Measurements from ENCODE around the gene AKIRIN2.

Gene AKIRIN2

DNA sequence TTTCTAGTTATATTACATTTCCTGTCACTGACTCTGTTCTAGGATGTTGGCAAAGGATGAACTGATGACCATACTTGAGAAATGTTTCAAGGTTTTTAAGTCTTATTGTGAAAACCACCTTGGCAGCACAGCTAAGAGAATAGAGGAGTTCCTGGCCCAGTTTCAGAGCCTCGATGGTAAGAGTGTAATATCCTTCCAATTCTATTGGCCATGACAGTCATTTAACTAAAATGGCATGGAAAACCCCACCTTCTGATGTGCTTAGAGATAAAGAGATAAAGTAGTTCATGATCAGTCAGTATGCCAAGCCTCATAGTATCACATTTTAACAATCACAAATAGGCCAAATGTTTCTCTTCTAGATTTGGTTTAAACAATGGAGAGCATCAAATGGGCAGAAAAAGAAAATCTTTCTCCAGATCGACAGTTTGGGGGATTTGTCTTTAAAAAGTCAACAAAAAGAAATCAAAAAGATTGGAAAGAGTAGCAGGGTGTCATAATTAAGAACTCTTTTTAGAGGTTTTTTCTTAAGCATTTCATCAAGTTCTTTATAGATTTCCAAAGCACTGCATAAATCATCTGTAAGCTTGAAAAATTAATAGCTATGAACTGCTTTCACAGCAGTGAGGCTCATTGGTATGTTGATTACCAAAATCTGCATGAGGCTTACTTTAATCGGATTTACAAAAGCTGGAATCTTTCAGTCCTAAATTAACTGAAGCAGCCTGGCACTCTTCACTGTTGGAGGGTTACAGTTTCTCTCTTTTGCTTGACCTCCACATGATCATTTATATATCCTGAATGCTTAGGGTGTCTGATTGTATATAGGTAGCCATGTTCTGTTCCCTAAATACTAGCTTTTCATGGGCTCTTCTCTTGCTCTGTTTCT lies 48.7 kb downstream of the AKIRIN2 start:
- no peak for DNase-seq

DNA sequence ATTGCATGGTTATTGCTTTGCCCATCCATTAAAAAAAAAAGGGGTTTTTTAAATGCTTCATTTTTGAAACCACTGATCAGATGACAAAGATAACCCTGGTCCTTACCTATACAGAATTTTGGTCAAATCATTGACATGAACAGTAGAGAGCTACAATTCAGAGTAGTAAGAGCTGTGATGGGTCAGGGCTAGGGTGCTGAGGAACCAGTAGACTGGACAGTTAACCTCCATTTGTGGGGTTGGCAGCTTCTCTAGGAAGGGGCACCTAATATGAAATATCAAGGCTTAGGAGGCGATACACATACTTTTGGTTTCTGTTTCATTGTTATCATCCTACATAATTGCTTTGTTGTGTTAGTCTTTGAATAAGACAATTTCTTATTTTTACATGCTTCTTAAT lies 57.0 kb downstream of the AKIRIN2 start:
- no peak for DNase-seq

DNA sequence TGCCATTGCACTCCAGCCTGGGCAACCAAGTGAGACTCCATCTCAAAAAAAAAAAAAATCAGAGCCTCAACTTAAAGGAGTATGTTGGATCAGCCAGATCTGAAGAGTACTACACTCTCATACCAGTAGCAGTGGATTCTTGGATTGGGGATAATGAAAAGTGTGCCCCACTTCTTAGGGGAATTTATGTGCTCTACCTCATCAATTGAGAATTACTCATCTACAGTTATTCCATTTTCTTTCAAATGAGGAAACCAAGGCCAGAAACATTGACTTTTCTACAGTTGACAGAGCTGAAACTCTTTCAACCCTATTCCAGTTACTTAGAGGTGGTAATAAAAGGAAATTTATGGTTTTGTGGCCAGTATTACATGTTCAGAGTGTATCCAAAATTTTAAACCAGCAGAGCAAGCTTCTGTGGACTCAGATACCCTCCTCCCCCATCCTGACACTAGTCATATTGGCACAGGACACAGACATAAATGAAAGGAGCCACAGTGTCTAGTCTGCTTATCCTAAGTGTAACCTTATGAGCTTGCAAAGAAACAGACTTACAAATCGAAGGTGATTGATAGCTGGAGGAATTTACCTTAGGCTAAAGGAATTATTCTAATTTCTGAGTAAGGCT lies 60.9 kb downstream of the AKIRIN2 start:
- no peak for DNase-seq

DNA sequence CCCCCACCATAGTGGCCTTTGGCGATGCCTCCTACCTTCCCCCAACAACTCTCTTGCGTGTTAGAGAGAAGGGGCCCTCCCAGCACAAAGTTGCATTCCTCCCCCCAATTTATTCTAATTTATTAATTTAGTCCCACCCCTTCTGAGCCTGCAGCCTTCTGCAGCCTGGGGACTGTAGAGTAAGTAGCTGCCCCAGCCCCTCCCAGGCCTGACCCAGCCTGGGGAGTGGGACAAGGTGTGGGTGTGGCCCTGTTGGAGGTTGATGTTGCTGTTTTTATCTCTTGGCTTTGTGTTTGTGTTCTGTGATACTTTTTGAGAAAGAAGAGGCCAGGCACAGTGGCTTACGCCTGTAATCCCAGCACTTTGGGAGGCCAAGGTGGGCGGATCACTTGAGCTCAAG lies 62.7 kb downstream of the AKIRIN2 start:
- no peak for DNase-seq

DNA sequence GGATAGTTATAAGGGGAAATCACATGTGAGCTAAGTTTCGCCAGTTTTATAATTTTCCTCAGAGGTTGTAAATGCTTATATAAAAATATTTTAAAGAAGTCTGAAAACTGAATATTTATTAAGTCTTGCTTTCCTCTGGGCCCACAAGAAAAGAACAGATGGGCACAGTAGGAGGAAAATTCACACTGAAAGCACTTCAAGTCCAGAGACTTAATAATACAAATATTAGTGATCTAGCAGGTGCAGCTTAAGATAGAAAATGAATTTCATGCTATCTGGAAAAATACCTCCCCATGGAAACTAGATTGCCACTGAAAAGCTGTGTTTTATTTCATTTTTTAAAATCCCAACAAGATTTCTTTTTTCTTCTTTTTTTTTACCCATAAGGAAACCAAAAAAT lies 64.9 kb downstream of the AKIRIN2 start:
- DNase-seq: no peak

DNA sequence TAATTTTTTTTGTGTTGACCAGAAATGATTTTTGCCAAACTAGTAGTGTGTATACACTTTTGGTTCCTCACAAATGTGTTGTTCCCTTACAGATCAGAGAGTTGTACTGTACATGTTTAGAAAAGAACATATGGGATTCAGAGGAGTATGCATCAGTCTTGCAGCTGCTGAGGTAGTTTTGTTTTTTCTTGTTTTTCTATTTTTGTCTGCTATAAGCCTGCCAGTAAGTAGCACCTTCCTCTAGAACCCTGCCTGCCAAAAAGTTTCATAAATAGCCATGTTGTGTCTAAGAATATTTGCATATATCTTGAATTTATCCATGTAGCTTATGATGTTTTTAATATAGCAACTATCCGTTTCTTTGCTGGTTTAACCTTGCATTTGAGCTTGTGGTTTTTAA lies 65.7 kb downstream of the AKIRIN2 start:
- no peak for DNase-seq

DNA sequence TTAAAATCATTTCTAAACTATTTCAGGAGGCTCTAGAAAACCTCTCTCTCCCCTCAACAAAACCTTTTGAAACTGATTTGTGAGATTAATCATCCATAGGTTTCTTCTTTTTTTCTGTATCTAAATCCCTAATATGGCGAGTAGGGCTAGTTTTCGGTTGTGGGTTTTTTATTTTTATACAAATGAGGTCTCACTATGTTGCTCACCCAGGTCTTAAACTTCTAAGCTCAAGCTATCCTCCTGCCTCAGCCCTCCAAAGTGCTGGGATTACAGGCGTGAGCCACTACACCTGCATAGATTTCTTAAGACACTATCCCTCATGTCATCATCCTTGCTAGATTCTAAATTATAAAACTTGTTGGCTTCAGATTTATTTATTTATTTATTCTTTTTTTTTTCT lies 68.2 kb downstream of the AKIRIN2 start:
- no peak for DNase-seq

DNA sequence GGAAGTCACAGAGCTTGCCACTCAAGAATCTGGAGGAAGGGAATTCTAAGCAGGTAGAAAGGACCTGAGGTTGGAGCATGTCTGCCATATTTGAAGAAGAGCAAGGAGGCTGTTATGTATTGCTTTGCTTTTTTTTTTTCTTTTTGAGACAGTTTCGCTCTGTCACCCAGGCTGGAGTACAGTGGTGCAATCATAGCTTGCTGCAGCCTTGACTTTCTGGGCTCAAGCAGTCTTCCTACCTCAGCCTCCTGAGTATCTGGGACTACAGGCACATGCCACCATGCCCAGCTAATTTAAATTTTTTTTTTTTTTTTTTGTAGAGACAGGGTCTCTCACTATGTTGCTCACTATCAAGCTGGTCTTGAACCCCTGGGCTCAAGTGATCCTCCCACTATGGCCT lies 71.3 kb downstream of the AKIRIN2 start:
- no peak for DNase-seq

DNA sequence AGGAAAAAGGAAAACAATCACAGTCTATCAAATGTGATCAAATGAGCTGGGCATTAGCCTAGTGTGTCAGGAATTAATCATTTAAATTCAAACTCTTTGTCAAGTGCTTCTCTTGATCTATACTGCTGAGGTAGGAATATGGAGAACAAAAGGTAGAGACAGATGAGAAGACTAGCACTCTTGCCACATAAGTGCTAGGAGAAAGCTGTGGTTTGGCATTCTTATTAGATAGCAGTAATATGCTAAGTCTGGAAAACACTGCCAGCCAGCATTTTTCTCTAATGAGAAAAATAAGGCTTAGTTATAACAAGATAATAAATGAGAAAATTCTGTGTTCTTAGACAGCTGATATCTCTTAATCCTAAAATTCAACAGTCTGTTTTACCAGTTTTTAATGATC lies 73.2 kb downstream of the AKIRIN2 start:
- no peak for DNase-seq

DNA sequence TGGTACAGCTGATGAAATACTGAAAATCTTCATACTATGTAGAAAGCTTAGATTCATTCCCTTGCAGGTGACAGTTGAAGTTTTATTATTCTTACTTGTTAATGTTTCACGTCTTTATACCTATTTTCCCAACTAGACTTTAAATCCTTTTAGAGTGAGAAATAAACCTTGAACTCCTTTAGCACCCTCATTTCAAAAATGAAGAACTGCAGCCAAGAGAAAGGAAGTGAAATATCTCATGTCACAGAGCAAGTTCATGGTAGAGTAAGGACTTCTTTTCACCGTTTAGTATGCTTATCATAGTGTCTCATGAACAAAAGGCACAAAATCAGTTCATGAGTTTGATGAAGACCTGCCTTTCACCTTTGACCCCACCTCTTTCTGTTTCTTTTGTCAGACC lies 73.6 kb downstream of the AKIRIN2 start:
- DNase-seq: no peak
